ENCODE measurements around the gene COX5B.
"Not testable (repeated sequence)": the region's sequence is repeated elsewhere in the genome, so short reads cannot be mapped to it uniquely, and the experiment has no call there.

COX5B gene

DNA sequence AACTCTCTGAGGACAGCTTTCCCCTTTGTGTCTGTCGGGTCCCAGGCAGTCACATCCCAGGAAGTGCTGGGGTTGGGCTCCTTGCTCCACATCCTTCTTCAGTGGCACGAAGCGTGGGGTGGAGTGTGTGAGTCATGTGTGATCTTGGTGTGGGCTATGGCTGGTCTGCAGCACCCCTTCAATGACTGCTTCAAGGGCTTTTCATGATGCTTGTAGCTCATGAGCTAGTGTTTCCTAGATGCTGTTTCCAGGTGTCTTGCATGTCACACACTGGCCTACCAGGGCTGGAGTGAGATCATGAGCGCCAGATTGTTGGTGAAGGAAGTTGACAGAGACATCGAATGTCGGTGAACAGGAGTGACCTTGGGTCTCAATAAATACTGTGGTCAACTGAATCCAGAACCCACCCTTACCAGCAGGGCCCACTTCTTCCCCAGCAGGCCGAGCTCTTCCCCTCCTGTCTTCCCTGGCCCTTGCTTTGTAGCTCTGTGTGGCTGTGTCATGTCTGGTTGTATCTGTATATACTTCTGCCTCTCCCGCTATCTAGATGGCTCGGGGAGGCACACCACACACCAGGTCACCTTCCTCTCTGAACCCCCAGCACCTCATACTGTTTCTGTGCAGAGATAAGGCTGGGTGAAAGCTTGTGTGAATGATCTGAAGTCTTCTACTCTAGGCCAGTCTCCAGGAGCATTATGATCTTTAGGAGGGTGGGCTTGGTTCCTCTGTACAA, 27.5 kb downstream of the COX5B start:
- no peak for DNase-seq (ENCODE audit: low spot score)

DNA sequence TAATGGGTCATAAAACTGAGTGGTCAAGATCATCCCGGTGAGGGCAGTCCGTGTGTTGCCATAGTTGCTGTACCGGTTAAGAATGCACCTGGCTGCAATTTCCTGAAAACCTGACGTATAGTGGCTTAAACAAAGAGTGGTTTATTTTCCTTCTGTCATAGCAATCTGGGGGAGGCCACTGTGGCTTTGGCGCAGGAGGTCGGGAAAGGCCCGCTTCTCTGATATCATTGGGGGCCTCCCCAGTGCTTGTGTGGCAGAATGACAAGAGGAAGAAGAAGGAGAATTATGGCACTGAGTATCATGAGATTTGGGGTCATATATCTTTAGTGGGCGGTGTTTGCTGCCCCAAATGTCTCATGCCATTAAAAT, 28.0 kb downstream of the COX5B start:
- DNase-seq (ENCODE audit: low spot score) = no peak

DNA sequence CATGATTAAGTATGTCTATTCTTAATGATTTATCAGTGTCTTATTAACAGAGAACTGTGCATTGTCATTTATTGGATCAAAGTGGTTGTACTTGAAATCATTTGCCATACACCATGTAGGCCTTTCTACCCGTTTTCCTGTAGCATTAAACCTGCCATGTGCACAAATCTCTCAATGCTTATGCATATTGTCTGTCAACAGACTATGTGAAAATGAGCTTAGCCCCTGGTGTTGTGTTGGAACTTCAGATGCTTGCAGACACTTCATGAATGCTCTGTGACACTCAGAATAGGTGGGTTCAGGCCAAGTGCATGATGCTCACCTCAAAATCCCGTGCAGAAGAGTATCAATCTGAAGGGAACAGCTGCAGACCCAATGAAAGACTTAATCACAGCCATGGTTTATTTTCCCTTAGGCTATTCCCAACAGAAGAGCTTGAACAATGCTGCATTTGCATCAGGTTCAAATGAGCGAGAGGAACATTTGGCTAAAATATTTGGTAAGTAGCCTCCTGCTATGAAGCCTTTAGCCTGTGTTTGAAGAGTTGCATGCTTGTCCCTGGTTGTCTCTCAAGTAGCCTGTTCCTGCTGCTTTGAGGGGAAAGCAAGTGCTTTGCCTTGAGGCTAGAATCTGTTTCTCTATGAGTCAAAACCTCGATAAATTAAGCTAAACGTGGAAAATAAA, 29.7 kb downstream of the COX5B start:
- DNase-seq (ENCODE audit: low spot score) = no peak

DNA sequence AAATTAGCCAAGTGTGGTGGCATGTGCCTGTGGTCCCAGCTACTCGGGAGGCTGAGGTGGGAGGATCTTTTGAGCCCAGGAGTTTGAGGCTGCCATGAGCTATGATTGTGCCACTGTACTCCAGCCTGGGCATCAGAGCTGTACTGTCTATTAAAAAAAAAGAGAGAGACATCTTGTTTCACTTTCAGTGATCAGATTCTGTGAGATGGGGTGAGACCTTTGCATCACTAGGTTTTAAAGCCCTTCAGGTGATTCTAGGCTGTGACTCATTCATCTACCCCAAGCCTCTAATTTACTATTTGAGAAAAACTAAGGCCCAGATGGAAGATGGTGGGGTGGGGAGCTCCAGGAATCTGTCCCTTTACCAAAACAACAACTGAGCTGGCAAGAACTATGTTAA, 30.8 kb downstream of the COX5B start:
- DNase-seq (ENCODE audit: low spot score) = no peak

DNA sequence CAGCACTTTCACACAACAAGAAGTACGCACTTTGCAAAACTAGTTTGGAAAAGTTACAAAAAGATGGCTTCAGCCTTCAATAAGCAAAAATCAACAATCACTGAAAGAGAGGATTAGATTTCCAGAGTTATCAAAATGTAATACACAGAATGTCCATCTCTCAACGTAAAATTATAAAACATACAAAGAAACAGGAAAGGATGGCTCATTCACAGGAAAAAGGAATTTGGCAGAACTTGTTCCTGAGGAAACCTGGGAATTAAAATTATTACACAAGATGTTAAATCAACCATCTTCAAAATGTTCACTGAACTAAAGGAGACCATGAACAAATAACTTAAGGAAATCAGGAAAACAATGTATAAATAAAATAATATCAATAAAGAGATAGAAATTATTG, 31.6 kb downstream of the COX5B start:
- no peak for DNase-seq (ENCODE audit: low spot score)

DNA sequence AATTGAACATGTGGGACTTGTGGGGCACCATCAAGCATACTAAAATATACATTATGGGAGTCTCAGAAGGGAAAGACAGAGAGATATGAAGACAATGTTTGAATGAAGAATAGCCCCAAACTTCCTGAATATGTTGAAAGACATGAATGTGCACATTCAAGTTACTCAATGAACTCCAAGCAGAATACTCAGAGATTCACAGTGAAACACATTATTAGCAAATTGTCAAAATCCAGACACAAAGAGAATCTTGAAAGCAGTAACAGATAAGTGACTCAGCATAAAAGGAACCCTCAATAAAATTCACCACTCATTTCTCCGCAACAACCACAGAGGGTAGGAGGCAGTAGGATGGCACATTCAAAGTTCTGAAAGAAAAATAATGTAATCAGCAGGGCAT, 32.4 kb downstream of the COX5B start:
- DNase-seq (ENCODE audit: low spot score) = no peak

DNA sequence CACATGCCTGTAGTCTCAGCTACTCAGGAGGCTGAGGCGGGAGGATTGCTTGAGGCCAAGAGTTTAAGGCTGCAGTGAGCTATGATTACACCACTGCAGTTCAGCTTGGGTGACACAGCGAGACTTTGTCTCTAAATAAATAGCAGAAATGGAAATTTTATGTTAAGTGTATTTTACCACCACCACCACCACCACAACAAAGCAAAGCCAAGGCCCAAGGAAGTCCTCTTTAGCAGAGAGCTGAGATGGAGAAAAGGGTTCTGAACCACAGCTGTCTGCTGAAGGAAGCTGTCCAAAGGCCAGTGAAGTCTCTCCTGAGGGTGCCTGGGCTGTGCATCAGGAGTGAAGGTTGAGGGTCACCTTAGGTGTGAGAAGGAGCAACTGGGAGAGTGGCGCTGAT, 41.4 kb downstream of the COX5B start:
- DNase-seq (ENCODE audit: low spot score) = not testable (repeated sequence)

DNA sequence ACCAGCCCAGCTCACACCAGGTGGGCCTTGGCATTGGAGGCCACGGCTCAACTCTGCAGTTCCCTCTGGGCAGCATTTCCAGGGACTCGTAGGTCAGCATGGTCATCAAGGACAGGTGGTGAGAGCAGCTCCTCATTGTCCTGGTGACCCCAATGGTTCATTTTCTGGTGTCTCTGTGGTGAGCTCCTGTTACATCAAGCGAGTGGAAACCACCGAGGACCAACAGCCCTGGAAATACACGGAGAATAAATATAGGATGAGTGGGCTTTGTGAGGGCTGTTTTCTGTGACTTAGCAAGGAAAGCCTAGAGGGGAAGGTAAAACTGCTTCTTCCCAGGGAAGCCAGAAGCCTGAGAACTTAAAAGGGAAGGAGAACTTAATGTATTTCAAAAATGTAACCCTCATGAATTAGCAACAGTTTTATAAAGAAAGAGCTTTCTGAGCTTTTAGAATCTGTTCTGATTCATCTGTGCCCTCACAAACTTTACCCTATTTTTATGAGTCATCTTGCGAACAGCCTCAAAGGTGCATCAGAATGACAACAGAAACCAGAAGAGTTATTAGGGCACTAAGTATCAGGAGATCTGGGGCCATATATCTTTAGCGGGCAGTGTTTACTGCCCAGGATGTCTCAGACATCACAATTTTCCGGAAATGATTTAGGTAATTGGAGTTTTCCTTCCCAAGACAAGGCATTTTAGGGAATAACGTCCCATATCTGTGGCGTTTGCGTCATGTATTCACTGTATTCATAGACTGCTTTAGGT, 42.4 kb downstream of the COX5B start:
- no peak for DNase-seq (ENCODE audit: low spot score)

DNA sequence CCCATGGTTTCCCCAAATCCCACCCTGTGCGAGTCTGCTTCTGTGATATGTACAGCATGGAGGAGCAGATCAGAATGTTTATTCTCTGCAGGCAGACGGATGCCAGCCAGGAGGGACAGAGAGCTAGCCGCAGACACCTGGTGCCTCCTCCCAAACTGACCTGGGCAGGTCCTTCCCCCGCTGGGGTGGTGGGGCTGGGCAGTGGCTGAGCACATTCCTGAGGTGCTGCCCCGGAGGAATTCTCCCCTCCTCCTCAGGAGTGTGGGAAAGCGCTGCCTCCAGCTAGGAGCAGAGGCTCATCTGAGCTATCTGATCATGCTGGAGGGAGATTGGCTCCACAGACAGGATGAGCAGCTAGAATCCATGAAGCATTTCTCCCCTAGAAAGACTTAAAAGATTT, 45.3 kb downstream of the COX5B start:
- DNase-seq (ENCODE audit: low spot score) = no peak

DNA sequence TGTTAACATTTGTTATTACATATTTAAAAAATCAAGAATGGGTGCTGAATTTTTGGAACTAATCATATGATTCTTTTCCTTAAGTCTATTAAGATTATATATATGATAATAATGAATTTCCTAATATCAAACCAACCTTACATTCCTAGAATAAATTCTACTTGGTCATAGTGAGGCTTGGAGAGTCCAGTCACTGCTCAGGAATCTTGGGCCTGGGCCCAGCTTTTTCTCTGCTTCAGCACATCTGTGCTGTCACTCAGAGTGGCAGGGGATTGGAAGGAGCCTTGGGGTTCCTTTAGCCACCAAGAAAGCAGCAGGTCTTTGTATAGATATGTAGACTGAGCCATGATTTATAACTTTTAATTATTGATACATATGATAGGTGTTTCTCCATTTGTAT, 47.6 kb downstream of the COX5B start:
- no peak for DNase-seq (ENCODE audit: low spot score)

DNA sequence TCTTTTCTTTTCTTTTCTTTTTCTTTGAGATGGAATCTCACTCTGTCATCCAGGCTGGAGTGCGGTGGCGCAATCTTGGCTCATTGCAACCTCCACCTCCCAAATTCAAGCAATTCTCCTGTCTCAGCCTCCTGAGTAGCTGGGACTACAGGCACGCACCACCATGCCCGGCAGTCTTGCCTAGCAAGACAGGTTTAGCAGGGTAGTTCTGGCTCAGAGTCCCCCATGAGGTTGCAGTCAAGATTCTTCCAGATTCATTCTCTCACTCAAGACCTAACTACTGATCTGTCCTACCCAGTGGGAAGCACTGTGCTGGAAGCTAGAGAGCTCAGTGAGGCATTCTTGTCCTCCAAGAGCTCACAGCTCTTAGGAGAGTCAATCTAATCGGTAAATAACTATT, 49.9 kb downstream of the COX5B start:
- DNase-seq (ENCODE audit: low spot score) = no peak

DNA sequence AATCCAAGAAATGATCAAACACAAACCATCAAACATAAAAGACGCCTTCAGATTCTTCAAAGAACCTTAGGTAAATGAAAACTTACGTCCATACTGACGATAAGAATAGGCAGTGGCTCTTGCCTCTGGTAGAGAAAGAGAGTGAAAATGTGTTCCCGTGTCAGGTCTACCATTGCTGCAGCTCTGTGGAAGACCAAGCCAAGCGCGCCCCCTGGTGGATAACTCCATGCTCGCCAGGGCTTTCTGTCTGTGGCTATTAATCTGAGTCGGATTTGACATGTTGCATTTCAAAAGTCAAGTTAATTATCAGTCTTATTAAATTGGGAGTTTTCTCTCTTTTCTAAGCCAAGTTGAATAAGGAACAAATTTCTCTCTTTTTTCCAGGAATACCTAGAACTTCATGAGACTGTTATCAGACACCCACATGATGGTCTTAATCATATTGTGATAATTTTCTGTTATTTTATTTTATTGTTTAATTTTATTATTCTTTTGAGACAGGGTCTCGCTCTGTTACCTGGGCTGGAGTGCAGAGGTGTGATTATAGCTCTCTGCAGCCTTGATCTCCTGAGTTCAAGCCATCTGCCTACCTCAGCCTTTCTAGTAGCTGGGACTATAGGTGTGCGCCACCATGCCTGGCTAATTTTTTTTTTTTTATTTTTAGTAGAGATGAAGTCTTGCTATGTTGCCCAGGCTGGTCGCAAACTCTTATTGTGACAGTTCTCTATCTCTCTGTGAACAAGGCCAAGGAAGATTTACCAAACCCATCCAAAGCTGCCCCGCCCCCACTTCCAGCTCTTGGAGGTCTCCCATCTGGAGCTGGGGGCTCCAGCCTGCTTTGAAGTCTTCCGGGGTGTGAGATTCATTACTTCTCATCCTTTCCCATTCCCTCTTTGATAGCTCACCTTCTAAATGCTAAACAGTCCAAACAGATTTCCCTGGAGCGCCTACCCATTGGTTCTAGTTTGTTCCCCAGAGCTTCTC, 51.7 kb downstream of the COX5B start:
- peak; percentile 80 for DNase-seq (ENCODE audit: low spot score)
